CD4-positive, alpha-beta T cell (primary cell): ENCODE measurements around the gene TMEM144. TPM values are rescaled to one million over a fixed set of nuclear protein-coding genes. Genes with fewer than 3 reads are reported as not detected.

Experiments
- ATAC-seq: fragments of 200-7000 bp; cut with Tn5 transposase; one replicate; pipeline ENCODE4 v1.10.0; 2022; ENCODE audit warnings: mild to moderate bottlenecking; ENCODE audit not compliant: poor library complexity
- CTCF ChIA-PET: fragments of 350-600 bp; sonication (Branson Sonifier 250); formaldehyde crosslinking; loops from one replicate; lab custom pipeline; 2021; ENCODE audit warnings: antibody characterized with exemption, inconsistent platforms; lab: Charles Lee
- POLR2A ChIA-PET: fragments of 350-600 bp; sonication (Branson Sonifier 250); formaldehyde crosslinking; loops from one replicate; lab custom pipeline; 2021; ENCODE audit warnings: antibody characterized with exemption, inconsistent platforms; lab: Charles Lee
- DNase-seq, 14 experiments: peaks; one replicate each; pipeline ENCODE4 v3.0.0-alpha.2; 2013 to 2020; ENCODE audit warnings: mixed read lengths in 2 of 14
- H3K27ac ChIP-seq, 2 donors: one replicate each; pipeline versions ENCODE4 v1.5.1 to v1.7.0; 2013; ENCODE audit warnings: low read length in 2 of 2, low read depth in 1 of 2, mild to moderate bottlenecking in 1 of 2
- H3K27me3 ChIP-seq, 2 experiments: 1 replicate in 1 of 2; 2 replicates in 1 of 2; pipeline versions ENCODE4 v1.6.1 to v1.7.0; 2013; ENCODE audit warnings: low read length in 2 of 2, control low read depth in 1 of 2, mild to moderate bottlenecking in 1 of 2, moderate library complexity in 1 of 2; ENCODE audit not compliant: insufficient read depth in 2 of 2, control insufficient read depth in 1 of 2
- H3K36me3 ChIP-seq: one replicate; pipeline ENCODE4 v1.6.1; 2013; ENCODE audit warnings: low read length, control low read depth; ENCODE audit not compliant: insufficient read depth
- H3K4me1 ChIP-seq: one replicate; pipeline ENCODE4 v1.6.1; 2013; ENCODE audit warnings: low read length, control low read depth; ENCODE audit not compliant: insufficient read depth
- H3K4me3 ChIP-seq: one replicate; pipeline ENCODE4 v1.5.1; 2013; ENCODE audit warnings: mild to moderate bottlenecking, low read length, moderate library complexity
- H3K9me3 ChIP-seq, 2 experiments: 1 replicate in 1 of 2; 2 replicates in 1 of 2; pipeline versions ENCODE4 v1.6.1 to v1.7.0; 2013; ENCODE audit warnings: low read length in 2 of 2, mild to moderate bottlenecking in 2 of 2, control low read depth in 1 of 2, moderate library complexity in 1 of 2; ENCODE audit not compliant: control insufficient read depth in 1 of 2, insufficient read depth in 1 of 2
- H3K27ac Mint-ChIP-seq: one replicate; pipeline ENCODE4 v1.8.0; 2020; ENCODE audit warnings: mixed read lengths
- H3K27me3 Mint-ChIP-seq: one replicate; pipeline ENCODE4 v1.8.0; 2021; ENCODE audit warnings: mixed read lengths
- H3K36me3 Mint-ChIP-seq: one replicate; pipeline ENCODE4 v1.8.0; 2021; ENCODE audit warnings: low read depth, mixed read lengths
- H3K4me1 Mint-ChIP-seq: one replicate; pipeline ENCODE4 v1.8.0; 2021; ENCODE audit warnings: low read depth, mixed read lengths
- H3K4me3 Mint-ChIP-seq: one replicate; pipeline ENCODE4 v1.8.0; 2020; ENCODE audit warnings: mild to moderate bottlenecking, mixed read lengths
- H3K9me3 Mint-ChIP-seq: one replicate; pipeline ENCODE4 v1.8.0; 2020; ENCODE audit warnings: mixed read lengths
- intact Hi-C, 2 experiments: fragments of 100-400 bp; cut with DNase I in 1 of 2; cut with micrococcal nuclease in 1 of 2; formaldehyde crosslinking; loops; one replicate each; pipeline versions ENCODE4 v1.15.1 to v1.9.0; 2023 to 2025; cut with DNase I, micrococcal nuclease
- total RNA-seq, 174 experiments: library from RNA in 2 of 174; stranded (reverse) in 2 of 174; gene quantifications; one replicate each; pipeline ENCODE4 v1.2.3 and lab custom pipeline; 2021 to 2026
- TF ChIP-seq, protein P1 (sequence below): fragments of 200-600 bp; IDR thresholded peaks from one replicate; pipeline ENCODE4 v1.8.0; 2022; ENCODE audit warnings: antibody characterized with exemption, mild to moderate bottlenecking

Gene TMEM144
- total RNA-seq, 2 experiments from 2014 or later = 0.45 TPM; not detected in 1

- ChIA-PET CTCF (no interaction called here), POLR2A (no interaction called here)
- H3K27me3 Mint-ChIP-seq = peaks cover 19% of the 10 kb centered on the region
- ATAC-seq (no peak), DNase-seq (no peak)
- Histone ChIP-seq H3K27ac (no peak overlapping the region), H3K27me3 (peaks cover 0 to 7% of the 10 kb centered on the region in 2 experiments), H3K9me3 (no peaks in the 10 kb centered on the region), H3K36me3 (no peaks in the 10 kb centered on the region), H3K4me3 (no peak overlapping the region), H3K4me1 (no peaks in the 10 kb centered on the region)
- intact Hi-C loops = no loop called here
- TF ChIP-seq, protein P1, sequence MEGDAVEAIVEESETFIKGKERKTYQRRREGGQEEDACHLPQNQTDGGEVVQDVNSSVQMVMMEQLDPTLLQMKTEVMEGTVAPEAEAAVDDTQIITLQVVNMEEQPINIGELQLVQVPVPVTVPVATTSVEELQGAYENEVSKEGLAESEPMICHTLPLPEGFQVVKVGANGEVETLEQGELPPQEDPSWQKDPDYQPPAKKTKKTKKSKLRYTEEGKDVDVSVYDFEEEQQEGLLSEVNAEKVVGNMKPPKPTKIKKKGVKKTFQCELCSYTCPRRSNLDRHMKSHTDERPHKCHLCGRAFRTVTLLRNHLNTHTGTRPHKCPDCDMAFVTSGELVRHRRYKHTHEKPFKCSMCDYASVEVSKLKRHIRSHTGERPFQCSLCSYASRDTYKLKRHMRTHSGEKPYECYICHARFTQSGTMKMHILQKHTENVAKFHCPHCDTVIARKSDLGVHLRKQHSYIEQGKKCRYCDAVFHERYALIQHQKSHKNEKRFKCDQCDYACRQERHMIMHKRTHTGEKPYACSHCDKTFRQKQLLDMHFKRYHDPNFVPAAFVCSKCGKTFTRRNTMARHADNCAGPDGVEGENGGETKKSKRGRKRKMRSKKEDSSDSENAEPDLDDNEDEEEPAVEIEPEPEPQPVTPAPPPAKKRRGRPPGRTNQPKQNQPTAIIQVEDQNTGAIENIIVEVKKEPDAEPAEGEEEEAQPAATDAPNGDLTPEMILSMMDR = no peak
- H3K9me3 Mint-ChIP-seq = no peaks in the 10 kb centered on the region
- no peak overlapping the region for H3K4me3 Mint-ChIP-seq
- H3K4me1 Mint-ChIP-seq = no peaks in the 10 kb centered on the region
- no peak overlapping the region for H3K27ac Mint-ChIP-seq
- no peaks in the 10 kb centered on the region for H3K36me3 Mint-ChIP-seq
These were observed 46.1 kb upstream of the TMEM144 start for GRCh38 chr4:158163941-158164767.

DNA sequence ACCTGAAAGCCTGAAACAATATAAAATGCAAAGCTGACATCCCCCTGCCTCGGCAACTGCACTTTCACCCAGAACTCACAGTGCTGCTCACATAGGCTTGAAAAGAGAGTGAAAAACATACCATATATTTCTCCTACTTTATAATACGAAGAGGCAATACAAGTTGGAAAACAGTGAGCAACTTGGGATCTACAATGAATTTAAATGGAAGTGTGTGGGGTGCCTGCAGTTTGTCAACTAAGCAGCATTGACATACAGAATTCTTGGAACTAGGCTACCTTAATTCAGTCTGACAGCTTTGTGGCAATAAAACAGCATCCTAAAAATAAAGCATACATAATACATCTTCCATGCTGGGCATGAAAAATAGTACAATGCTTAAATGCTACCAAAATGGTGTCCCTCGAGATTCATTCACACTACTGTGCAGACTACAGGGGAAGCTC is 45.5 kb upstream of the TMEM144 start:
- Mint-ChIP-seq H3K4me1 (no peaks in the 10 kb centered on the region), H3K27ac (no peak overlapping the region), H3K36me3 (no peaks in the 10 kb centered on the region), H3K4me3 (no peak overlapping the region), H3K9me3 (no peaks in the 10 kb centered on the region), H3K27me3 (peaks cover 25% of the 10 kb centered on the region)
- Histone ChIP-seq H3K4me3 (no peak overlapping the region), H3K36me3 (no peaks in the 10 kb centered on the region), H3K27ac (no peak overlapping the region), H3K9me3 (no peaks in the 10 kb centered on the region), H3K27me3 (peaks cover 0 to 7% of the 10 kb centered on the region in 2 experiments), H3K4me1 (no peaks in the 10 kb centered on the region)
- TF ChIP-seq, protein P1 = no peak
- DNase-seq (no peak), ATAC-seq (no peak)
- intact Hi-C loops = no loop called here
- ChIA-PET CTCF (no interaction called here), POLR2A (no interaction called here)

DNA sequence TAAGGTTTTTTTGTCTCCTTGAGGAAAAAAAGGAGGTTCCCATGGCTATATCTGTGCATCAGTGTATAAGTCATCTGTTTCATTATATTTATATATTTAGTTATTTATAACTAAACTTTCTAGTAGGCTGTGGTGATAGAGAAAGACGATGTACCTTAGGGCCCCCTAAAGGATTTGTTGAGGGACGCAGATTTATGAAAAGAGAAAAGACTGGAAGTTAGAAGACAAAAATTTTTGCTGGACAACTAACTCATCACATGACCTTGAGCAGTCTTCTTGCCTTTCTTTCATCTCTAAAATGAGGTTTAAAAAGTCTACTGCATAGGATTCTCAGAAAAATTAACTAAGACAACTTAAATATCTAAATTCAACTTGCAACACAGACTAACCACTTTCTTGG is 43.6 kb upstream of the TMEM144 start:
- H3K27me3 Mint-ChIP-seq = peaks cover 33% of the 10 kb centered on the region
- peaks cover 11 to 24% of the 10 kb centered on the region in 2 experiments for H3K27me3 ChIP-seq
- ATAC-seq (no peak), DNase-seq (no peak)
- no peak overlapping the region for H3K27ac Mint-ChIP-seq
- H3K27ac ChIP-seq = no peak overlapping the region
- H3K36me3 Mint-ChIP-seq = no peaks in the 10 kb centered on the region
- POLR2A ChIA-PET = no interaction called here
- H3K36me3 ChIP-seq = no peaks in the 10 kb centered on the region
- intact Hi-C loops = no loop called here
- H3K9me3 Mint-ChIP-seq = no peaks in the 10 kb centered on the region
- H3K4me3 Mint-ChIP-seq = no peak overlapping the region
- H3K4me3 ChIP-seq = no peak overlapping the region
- CTCF ChIA-PET = no interaction called here
- no peaks in the 10 kb centered on the region for H3K4me1 ChIP-seq
- TF ChIP-seq, protein P1 = no peak
- no peaks in the 10 kb centered on the region for H3K4me1 Mint-ChIP-seq
- H3K9me3 ChIP-seq = peaks cover 0 to 10% of the 10 kb centered on the region in 2 experiments
